Measurements from ENCODE around the gene RPS23.
"Not testable (repeated sequence)": the region's sequence is repeated elsewhere in the genome, so short reads cannot be mapped to it uniquely, and the experiment has no call there.

The RPS23 gene

DNA sequence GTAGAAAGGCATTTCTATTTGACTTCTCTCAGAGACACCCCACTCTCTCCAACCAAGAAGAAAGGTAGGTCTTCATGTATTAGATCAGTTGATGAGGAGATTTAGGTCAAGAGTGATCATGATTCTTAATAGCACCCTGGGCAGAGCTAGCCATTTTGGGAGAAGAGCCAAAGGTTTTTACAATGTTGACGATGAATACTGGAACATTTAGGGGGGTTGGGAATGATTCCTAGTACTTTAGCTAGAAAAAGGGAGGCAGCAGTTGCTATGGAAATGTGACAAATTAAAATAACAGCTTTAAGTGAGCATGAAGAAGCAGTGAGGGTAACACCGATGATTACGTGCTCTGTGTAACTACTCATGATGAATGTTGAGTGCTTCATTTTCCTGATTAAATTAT lies 9.5 kb upstream of the RPS23 start:
- no peak for DNase-seq

DNA sequence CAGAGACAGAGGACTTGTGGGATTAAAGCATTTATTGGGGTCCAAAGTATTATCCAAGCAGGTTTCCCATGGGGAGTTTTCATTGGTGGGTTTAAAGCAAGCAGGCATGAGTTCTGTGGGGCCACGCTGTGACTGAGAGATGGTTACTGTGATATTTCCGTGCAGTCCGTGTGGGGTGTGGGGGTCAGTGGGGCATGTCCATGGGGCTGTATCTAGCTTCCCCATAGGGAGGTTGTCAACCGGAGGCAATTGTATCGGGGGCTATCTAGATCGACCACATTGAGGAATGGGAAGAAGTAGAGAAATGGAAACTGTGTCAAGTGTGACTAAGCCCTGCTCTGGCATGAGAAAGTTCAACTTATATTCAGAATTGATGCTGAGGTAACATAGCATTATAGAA lies 7.1 kb upstream of the RPS23 start:
- no peak for DNase-seq

DNA sequence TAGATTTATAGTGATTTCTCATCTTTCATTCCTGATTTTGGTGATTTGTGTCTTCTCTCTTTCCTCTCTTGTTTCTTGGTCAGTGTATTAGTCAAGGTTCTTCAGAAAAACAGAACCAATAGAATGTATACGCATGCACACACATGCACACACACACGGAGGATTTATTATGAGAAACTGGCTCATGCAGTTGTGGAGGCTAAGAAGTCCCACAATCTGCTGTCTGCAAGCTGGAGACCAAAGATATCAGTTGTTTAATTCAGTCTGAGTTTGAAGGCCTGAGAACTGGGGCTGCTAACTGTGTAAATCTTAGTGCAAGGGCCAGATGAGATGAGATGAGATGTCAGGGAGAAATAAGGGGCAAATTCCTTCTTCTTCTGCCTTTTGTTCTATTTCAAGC lies 5.7 kb upstream of the RPS23 start:
- no peak for DNase-seq

DNA sequence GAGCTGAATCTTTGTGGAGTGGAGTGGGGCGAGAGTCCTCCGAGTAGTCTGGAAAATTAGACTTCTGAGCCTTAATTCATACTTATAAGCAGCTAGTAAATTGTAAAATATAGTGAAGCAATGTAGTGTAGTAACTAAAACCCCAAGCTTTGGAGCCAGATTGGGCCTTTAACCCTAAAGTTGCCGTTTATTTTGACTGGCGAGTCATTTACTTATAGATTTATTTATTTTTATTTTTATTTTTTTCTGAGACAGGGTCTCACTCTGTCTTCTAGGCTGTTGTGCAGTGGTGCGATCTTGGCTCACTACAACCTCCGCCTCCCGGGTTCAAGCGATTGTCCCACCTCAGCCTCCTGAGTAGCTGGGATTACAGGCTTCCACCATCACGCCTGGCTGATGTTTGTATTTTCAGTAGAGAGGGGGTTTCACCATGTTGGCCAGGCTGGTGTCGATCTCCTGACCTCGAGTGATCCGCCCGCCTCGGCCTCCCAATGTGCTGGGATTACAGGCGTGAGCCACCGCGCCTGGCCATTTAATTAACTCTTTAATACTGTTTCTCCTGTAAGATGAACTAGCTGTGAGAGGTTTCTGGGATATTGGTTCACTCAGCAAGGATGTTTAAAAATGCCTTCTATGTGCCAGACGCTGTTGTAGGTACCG lies 687 bp upstream of the RPS23 start:
- DNase-seq = no peak

DNA sequence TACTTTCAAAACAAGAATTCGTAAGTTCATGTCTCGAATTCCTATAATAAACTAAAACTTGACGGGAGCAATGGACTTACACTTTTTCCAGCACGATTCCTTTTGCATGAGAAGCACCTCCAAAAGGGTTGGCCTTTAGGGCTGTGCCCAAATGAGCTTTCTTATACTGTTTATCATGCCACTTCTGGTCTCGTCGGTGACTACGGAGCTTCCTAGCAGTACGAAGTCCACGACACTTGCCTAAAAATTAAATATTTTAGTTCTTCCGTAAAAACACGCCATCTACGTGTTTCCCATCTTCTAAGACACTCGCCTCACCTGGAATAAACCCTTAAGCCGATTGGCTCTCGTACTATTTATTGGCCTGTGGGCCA lies 554 bp downstream of the RPS23 start:
- no peak for DNase-seq

DNA sequence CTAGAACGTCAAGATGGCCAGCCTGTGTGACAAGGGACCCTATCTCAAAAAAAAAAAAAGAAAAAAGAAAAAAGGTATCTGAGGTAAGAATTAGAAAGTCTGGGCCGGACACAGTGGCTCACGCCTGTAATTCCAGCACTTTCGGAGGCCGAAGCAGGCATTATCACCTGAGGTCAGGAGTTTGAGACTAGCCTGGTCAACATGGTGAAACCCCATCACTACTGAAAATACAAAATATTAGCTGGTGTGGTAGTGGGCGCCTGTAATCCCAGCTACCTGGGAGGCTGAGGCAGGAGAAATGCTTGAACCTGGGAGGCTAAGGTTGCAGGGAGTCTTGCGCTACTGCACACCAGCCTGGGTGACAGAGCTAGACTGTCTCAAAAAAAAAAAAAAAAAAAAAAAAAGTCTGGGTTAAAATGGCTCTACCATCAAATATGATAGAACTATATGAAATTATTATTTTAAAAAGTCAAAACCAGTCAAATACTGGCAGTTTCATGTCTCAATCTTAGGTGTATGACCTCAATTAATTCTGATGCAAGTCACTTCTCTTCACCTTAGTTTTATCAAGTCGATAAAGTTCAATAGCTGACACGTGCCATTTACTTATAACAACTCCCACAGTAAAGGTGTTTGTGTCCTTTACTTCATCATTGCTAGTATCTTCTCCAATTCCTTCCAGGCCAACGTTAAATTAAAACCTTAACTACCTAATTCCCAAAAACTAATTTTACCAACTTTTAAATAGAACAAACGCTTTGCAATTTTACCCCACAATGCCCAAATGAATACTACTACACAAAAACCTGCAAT lies 1.1 kb downstream of the RPS23 start:
- no peak for DNase-seq

DNA sequence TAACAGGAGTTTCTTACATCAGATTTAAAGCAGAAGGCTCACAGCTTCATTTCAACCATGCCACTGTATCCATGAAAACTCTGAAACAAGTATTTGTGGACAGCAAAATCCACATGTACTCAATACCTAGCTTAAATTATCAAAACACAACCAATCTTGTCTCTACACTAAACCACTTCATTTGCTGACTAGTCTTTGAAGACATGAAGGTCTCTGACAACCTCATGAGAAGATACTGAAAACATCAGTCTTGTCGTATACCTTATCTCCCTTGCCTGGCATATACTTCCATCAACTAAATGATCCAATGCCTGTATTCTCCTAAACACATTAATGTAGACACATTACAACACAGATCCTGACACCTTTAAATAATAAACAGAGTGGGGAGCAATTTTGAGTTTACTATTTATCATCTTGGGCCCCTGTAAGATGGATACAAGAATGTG lies 2.9 kb downstream of the RPS23 start:
- no peak for DNase-seq

DNA sequence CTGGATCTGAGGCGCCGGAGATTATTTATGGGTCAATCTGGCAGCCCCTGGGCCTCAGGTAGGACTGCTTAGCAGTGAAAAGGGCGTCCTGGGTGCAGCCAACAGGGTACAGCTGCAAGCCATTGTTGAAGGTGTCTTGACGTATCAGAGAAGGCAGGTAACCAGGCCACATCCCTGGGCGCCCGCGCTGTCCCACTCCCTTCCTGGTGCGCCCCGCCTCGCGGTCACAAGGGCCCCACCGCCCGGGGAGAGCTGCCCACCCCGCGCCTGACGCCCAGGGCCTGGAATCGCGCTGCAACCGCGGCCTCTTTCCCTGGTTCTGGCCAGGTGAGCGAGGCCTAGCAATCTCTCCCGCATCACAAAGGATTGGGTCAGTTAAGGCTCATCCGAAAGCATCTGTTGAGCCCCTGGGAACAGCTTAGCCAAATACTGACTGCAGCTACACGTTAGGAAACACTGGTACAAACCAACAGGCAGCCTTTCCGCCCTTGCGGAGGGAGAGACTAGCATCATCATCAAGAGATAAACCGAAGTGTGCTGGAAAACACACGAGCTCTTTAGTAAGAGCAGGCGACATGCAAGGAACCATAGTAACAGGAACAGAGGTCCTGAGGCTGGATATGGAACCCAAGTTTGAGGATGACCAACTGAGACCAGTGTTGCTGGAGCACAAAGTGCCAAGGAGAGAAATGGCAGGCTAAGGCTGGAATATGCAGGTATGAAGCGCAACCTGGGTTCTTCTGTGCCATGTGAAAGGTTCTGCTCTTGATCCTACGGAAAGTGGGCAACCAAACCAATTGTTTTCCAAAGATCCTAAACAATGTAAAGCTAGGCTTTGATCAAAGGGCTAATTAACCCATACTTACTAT lies 3.6 kb downstream of the RPS23 start:
- DNase-seq = no peak

DNA sequence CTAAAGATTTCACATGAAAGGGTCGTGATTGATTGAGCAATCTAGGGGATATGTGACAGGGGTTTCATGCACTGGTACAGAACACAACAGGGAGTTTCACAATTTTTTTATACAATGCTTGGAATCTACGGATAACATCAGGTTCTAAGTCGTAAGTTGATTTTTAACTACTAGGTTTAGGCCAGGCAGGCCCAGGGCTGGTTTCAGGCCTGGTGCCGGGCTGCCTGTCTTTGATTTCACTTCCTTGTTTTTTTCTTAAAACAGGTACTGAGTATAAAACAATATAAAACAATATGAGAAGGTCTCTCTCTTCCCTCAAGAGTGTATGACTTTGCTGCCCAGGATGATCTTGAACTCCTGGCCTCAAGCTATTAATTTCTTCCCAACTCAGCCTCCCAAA lies 4.7 kb downstream of the RPS23 start:
- DNase-seq = not testable (repeated sequence)

DNA sequence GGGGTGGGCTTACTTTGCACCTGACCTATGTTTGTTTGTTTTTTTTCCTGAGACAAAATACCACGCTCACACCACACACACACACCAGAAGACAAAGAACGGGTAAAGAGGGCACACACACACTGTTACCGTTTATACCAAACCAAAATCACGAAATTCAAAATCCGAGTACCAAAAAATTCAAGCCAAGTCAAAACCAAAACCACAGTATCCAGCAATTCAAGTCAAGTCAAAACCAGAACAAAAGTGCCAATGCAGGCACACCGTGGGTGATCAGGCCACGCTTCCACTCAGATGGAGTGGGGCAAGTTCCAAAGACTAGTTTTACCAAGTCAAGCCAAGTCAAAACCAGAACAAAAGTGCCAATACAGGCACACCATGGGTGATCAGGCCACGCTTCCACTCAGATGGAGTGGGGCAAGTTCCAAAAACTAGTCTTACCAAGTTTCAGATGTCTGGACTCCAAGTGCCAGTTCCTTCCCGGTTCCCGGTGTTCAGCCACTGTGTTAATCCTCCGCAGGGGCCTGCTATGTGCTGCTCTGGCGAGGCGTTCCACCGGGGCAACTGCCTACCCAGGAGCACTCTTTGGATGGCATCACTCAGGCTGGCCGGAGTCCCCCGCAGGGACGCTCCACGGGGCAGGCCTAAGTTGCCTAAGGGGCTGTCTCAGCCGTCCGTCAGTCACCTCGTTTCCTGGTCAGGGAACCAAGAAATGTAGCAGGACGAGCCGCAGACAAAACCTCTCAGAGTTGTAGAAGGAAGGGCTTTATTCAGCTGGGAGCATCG lies 5.4 kb downstream of the RPS23 start:
- not testable (repeated sequence) for DNase-seq

DNA sequence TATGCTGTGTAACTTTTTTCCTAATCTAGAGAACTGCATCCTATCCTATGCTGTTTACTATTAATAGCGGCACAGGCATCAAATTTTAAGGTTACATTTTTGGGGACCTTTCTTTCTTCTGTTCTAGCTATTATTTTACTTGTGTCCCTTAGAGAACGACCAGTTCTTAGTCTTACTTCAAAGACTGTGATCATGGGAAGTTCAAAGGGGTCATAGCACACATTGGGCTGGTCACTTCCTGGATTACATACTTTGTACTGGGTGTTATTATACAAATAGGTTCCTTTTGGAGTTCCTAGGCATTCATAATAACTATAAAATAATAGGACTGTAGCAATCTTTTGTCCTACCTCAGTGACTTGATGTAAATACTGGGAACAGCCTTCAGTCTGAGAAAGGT lies 8.8 kb downstream of the RPS23 start:
- DNase-seq = not testable (repeated sequence)

DNA sequence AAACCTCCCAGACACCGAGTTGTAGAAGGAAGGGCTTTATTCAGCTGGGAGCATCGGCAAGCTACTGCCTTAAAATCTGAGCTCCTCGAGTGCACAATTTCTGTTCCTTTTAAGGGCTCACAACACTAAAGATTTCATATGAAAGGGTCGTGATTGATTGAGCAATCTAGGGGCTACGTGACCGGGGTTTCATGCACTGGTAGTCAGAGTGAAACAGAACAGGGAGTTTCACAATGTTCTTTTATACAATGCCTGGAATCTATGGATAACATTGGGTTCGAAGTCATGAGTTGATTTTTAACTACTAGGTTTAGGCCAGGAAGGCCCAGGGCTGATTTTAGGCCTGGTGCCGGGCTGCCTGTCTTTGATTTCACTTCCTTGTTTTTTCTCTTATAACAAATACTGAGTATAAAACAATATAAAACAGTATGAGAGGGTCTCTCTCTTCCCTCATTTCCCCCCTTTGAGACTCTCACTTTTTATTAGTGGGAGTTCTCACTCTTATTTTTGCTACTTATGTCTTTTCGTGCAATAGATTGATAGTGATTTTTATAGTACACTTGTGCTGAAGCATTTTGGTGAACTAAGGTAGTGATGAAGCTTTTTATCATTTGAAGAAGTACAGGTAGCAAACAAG lies 10.7 kb downstream of the RPS23 start:
- DNase-seq = not testable (repeated sequence)

DNA sequence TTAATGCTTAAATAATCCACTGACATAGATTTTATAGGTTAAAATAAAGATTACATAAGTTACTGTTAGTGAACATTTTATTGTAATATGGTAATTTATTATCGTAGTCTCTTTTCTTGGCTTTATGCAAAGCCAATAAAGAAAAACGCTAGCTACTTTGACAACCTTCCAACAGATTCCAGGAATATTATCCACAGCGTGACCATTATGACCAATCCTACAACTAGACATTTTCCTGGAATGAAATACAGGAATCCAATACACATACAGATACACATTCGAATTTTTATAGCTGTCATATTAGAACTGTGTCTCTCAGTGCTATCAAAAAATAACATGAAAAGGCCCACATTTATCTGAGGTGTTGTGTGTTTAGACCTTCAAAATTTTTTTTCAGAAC lies 13.1 kb downstream of the RPS23 start:
- no peak for DNase-seq

DNA sequence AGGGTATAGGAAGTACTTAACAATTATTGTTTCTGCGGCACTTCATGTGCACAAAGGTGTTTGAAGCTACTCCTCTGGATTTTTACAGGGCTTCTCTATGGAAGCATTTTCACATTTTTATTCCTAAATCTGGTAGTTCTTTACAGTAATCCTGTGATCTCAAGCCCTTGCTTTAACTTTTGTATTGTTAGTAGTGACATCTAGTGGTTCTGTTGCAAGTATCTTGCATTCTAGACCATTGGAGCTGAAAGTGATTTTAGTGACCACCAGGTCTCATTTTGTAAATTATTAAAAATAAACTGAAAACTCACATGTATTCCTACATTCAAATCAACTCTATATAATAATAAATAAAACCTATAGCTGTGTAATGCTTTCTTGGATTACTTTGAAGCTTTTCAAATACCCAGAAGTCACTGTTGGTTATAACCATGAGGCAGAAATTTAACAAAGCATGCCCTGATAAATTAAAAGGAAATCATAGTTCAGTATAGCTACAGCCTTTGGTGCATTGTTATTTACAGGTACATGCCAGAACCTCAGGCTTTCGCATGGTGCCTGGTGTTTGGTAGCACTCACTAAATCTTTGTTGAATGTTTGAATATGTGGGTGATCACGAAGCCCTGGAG lies 18.9 kb downstream of the RPS23 start:
- DNase-seq = peak; percentile 34

DNA sequence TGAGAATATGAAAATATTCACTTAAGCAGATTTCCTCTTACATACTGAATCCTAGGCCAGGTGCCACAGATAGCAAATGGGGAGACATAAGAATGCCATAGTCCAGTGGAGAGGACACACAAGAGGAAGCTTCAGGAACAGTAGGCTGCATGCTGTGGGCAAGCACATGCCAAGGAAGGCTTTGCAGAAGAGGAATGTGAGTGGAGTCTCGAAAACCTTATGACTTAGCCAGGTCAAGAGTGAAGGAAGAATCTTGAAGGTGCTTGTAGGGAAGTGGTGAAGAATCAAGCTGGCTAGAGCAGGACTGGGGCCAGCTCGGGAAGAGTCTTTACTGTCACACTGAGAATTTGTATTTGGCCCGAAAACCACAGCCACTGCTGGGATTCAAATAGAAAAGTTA lies 20.4 kb downstream of the RPS23 start:
- no peak for DNase-seq

DNA sequence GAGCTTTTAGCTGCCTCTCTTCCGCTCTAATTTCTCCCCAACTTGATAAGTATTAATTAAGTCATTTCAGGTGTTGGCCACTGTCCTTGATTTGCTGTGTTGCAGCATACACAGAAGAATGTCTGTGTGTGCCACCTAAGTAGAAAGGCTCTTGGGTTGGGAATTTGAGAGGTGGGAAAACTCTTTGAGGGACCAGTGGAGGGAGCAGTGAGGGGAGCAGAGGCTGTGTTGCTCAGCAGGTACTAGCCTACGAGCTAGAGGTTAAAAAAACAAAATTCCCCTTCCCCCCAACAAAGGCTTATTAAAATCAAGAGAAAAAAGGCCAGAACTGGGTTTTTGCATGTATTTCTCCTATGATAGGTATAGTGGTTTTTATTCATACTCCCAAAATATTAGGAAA lies 20.9 kb downstream of the RPS23 start:
- no peak for DNase-seq

DNA sequence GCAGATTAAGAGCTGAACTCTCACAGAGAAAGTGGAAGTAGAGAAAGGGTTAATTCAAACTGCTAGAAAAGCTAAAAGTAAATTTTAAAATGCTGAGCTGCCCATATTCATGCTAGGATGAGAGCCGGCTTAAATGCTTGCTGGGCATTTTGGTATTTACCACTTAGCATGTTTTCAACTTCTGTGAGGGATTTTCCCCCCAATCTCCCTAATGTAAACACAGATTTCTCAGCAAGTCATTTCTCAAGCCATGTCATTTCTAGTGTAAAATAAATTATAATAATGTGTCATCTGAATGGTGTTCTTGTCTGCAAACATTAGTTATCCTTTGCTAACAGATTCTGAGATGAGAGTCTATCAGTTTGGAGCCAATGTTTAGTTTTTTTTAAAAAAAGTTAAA lies 22.3 kb downstream of the RPS23 start:
- no peak for DNase-seq

DNA sequence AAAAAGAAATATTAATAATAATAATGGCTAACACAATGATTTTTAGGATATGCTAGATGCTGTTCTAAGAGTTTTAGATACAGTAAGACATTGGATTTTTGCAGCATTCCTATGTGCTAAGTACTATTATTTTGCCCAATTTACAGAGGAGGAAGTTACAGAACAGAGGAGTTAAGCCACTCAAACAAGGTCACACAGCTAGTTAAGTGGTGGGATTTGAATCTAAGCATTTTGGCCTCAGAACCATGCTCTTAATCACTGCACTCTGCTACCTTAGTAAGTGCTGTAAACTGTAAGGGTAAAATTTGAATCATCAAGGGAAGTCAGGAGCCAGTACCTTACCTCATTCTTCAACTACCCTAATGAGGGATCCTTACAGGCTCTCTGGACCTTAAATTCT lies 25.4 kb downstream of the RPS23 start:
- no peak for DNase-seq

DNA sequence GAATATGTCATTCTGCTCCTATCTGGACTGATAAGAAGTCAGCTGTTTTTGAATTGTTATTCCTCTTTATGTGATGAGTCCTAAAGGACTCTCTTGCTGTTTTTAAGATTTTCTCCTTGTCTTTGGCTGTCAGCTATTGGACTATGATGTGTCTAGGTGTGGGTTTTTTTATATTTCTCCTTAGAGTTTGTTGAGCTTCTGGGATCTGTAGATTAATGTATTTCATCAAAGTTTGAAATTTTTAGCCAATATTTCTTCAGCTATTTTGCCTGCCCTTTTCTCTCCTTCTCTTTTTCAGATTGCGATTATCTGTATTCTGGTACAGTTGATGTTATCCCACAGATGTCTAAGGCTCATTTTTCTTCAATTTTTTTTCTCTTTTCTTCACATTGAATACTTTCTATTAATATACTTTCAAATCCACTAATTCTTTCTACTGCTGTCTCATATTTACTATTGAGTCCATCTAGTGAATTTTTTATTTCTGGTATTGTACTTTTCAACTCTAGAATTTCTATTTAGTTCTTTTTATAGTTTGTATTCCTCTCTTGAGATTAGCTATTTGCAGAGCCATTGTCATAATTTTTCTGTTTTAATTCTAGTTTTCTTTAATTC lies 31.1 kb downstream of the RPS23 start:
- DNase-seq = no peak

DNA sequence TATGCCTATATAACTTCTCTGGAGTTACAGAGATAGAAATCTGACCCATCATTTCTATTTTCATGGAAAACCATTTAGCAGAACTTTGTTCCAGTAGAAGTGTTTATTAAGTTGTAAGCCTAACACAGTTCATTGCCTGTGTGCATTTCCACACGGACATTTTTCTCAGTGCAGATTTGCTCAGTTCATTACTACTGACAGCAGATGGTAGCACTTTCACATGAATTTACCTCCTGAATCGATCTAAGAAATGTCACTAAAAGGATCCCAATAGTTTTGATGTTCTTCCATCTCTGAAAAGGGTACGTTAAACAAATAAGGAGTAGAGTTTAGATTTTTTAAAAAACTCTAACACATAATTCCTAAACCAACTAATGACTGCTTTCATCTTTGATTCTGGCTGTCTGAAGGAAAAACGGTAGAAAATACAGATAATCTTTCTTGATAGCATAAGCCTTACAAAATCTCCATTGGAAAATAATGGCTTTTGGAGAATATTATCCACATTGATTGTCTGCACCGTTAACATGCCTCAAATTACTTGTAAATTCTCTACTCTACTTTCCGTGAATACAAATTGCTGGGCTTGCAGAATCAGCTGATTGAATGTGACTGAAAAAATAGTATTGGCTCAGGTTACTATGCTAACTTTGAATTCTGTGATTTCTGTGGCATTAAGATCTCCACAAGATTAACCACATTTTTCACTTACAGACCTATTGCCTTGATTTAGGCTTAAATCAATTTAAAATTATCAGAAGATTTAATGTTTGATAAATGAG lies 33.1 kb downstream of the RPS23 start:
- DNase-seq = no peak

DNA sequence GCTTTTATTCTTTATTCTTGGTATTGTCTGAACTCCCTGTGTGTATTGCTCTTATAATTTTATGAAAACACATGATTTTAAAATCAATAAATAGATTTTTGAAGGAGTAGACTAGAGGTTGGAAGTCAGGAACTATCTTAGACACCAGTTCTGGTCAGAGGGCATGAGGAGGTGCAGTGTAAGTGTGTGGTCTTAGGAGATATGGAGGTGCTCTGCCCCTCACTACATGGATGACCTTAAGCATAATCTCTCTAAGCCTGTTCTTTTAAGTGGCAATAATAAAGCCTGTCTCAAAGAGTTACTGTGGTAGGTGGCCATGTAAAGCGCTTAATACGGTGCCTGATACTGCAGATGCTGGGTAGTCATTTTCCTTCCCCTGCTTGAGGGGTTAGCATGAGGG lies 34.0 kb downstream of the RPS23 start:
- no peak for DNase-seq
